ENCODE data around the gene XAF1.
"Not testable (repeated sequence)": the region's sequence is repeated elsewhere in the genome, so short reads cannot be mapped to it uniquely, and the experiment has no call there.

Gene XAF1

GRCh38 chr17:6755731-6756184 is at the start of gene XAF1:
Gene XAF1 (plus strand): TSS chr17:6756046. CDS start chr17:6756079, 33 bp downstream.
- peak; percentile 51 for DNase-seq

GRCh38 chr17:6706499-6706898 is 49.3 kb upstream of the XAF1 start:
- DNase-seq: no peak

- DNase-seq: no peak
Observed at GRCh38 chr17:6706996-6707395, 48.9 kb upstream of the XAF1 start.

GRCh38 chr17:6708357-6708961 is 47.4 kb upstream of the XAF1 start:
- DNase-seq: no peak

GRCh38 chr17:6710317-6710716 is 45.5 kb upstream of the XAF1 start:
- no peak for DNase-seq

- DNase-seq: no peak
Observed at GRCh38 chr17:6711081-6711674, 44.7 kb upstream of the XAF1 start.

- DNase-seq: no peak
Observed at GRCh38 chr17:6711681-6712057, 44.2 kb upstream of the XAF1 start.

GRCh38 chr17:6712058-6712853 is 43.6 kb upstream of the XAF1 start:
- DNase-seq: no peak

GRCh38 chr17:6712854-6713129 is 43.1 kb upstream of the XAF1 start:
- no peak for DNase-seq

GRCh38 chr17:6713130-6713917 is 42.5 kb upstream of the XAF1 start, which contains the start of gene SLC13A5:
Gene SLC13A5 (minus strand): TSS chr17:6713369. CDS start chr17:6713333, 36 bp downstream.
- DNase-seq: no peak

GRCh38 chr17:6713918-6714271 is 42.0 kb upstream of the XAF1 start:
- no peak for DNase-seq

GRCh38 chr17:6714315-6714874 is 41.5 kb upstream of the XAF1 start:
- no peak for DNase-seq

GRCh38 chr17:6716736-6717135 is 39.1 kb upstream of the XAF1 start:
- no peak for DNase-seq

GRCh38 chr17:6721744-6722143 is 34.1 kb upstream of the XAF1 start:
- no peak for DNase-seq

GRCh38 chr17:6724009-6724408 is 31.8 kb upstream of the XAF1 start:
- DNase-seq: no peak

- DNase-seq: no peak
Observed at GRCh38 chr17:6729531-6729930, 26.3 kb upstream of the XAF1 start.

GRCh38 chr17:6746665-6747064 is 9.2 kb upstream of the XAF1 start:
- DNase-seq: not testable (repeated sequence)

GRCh38 chr17:6748617-6749016 is 7.2 kb upstream of the XAF1 start:
- DNase-seq: no peak

- DNase-seq: no peak
Observed at GRCh38 chr17:6749519-6749918, 6.3 kb upstream of the XAF1 start.

- no peak for DNase-seq
Observed at GRCh38 chr17:6752068-6752909, 3.6 kb upstream of the XAF1 start.

GRCh38 chr17:6753006-6753445 is 2.8 kb upstream of the XAF1 start:
- DNase-seq: no peak

GRCh38 chr17:6753546-6753945 is 2.3 kb upstream of the XAF1 start:
- DNase-seq: no peak

Data from GDM1 (cell line).